ENCODE results near the gene DIP2A.
"Not testable (repeated sequence)": the region's sequence is repeated elsewhere in the genome, so short reads cannot be mapped to it uniquely, and the experiment has no call there.

Gene DIP2A

DNA sequence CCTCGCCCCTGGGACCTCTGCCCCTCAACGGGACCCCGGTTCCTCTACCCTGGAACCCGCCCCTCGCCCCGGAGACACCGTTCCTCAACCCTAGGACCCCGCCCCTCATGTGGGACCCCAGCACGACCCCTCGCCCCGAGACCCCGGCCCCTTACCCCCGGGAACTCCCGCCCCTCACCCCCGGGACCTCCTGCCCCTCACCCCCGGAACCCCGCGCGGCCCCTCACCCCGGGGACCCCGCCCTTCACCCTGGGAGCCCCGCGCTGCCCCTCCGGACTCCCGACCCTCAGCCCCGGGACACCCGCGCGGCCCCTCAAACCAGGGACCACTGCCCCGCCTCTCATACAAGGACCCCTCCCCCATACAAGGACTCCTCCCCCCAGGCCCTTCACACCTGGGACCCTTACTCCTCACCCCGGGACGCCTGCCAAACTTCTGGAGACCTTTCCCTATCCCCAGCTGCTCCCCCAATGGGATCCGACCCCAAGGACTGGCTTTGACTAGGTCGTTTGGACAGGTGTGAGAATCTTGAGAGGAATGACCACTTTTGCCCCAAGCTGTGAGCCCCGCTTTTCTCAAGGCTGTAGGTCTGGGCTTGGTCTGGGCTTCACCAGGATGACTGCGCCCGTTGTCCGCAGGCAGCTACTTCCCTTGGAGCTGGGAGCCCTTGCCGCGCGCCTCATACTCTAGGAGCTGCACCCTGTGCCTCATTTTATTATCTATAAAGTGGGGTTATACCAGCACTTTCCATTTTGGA is 843 bp downstream of the DIP2A start:
- Histone ChIP-seq H3K79me1 (ENCODE audit: low read depth, low read length) (peaks cover 9% of the 10 kb centered on the region), H2AK5ac (ENCODE audit: low read depth, low read length) (peak overlapping the region; percentile 42), H3K18ac (ENCODE audit: low read length) (peak overlapping the region; percentile 96), H2BK15ac (ENCODE audit: low read length) (no peak overlapping the region), H3K14ac (ENCODE audit: low read length) (peak overlapping the region; percentile 17), H3K36me3 (replicated peaks in 1 of 2; ENCODE audit: control insufficient read depth in 2 of 2, insufficient read depth in 2 of 2, low read length in 2 of 2) (peaks cover 5 to 49% of the 10 kb centered on the region in 2 donors), H2BK5ac (ENCODE audit: low read length) (no peak overlapping the region), H3K9ac (ENCODE audit: low read depth, low read length, poor library complexity) (peak overlapping the region; percentile 99), H3K9me3 (replicated peaks in 1 of 2; ENCODE audit: control insufficient read depth in 2 of 2, insufficient read depth in 1 of 2, low read depth in 1 of 2, low read length in 2 of 2) (no peaks in the 10 kb centered on the region), H2BK120ac (ENCODE audit: low read depth, low read length) (no peak overlapping the region), H4K91ac (ENCODE audit: low read depth, low read length, poor library complexity) (no peak overlapping the region), H3K4ac (ENCODE audit: low read length) (no peak overlapping the region), H3K23ac (ENCODE audit: low read depth, low read length, poor library complexity) (peak overlapping the region; percentile 13), H3K27me3 (ENCODE audit: control insufficient read depth in 3 of 3, insufficient read depth in 3 of 3, low read depth in 1 of 3, low read length in 3 of 3) (no peaks in the 10 kb centered on the region), H3K27ac (replicated peaks; ENCODE audit: low read length) (no peak overlapping the region), H3K4me3 (ENCODE audit: low read length in 2 of 2) (peak overlapping the region; percentile 93 to 100), H3K4me2 (ENCODE audit: insufficient read depth, low read length, poor library complexity, severe bottlenecking) (peak overlapping the region; percentile 91), H3K4me1 (ENCODE audit: control insufficient read depth in 2 of 2, insufficient read depth in 1 of 2, low read depth in 1 of 2, low read length in 2 of 2) (peaks cover 10 to 13% of the 10 kb centered on the region in 2 donors), H4K8ac (ENCODE audit: low read depth, low read length) (no peak overlapping the region), H2AFZ (ENCODE audit: low read length) (peak overlapping the region; percentile 96), H2BK12ac (ENCODE audit: low read length) (no peak overlapping the region)
- no CpG with 5 or more reads among the region's 41 CpGs for WGBS, 2 donors (ENCODE audit: extremely low coverage in 2 of 2, insufficient read length in 2 of 2, insufficient replicate concordance in 1 of 2)
- no peak for DNase-seq (ENCODE audit: low spot score)

- no peak overlapping the region for H2BK5ac ChIP-seq (ENCODE audit: low read length)
Measured at GRCh38 chr21:46461909-46462308, 3.2 kb downstream of the DIP2A start.

GRCh38 chr21:46465153-46465552 is 6.5 kb downstream of the DIP2A start:
- H3K4me3 ChIP-seq (ENCODE audit: low read length in 2 of 2); H3K27ac ChIP-seq (replicated peaks; ENCODE audit: low read length); H2BK15ac ChIP-seq (ENCODE audit: low read length); H2AFZ ChIP-seq (ENCODE audit: low read length); H4K8ac ChIP-seq (ENCODE audit: low read depth, low read length); H3K18ac ChIP-seq (ENCODE audit: low read length); H2BK5ac ChIP-seq (ENCODE audit: low read length); H2BK12ac ChIP-seq (ENCODE audit: low read length); H2AK5ac ChIP-seq (ENCODE audit: low read depth, low read length); H3K9me3 ChIP-seq (replicated peaks in 1 of 2; ENCODE audit: control insufficient read depth in 2 of 2, insufficient read depth in 1 of 2, low read depth in 1 of 2, low read length in 2 of 2); H3K4me1 ChIP-seq (ENCODE audit: control insufficient read depth in 2 of 2, insufficient read depth in 1 of 2, low read depth in 1 of 2, low read length in 2 of 2); H3K4me2 ChIP-seq (ENCODE audit: insufficient read depth, low read length, poor library complexity, severe bottlenecking); H2BK120ac ChIP-seq (ENCODE audit: low read depth, low read length); H3K9ac ChIP-seq (ENCODE audit: low read depth, low read length, poor library complexity); H4K91ac ChIP-seq (ENCODE audit: low read depth, low read length, poor library complexity); H3K23ac ChIP-seq (ENCODE audit: low read depth, low read length, poor library complexity); H3K4ac ChIP-seq (ENCODE audit: low read length); DNase-seq (ENCODE audit: low spot score); H3K14ac ChIP-seq (ENCODE audit: low read length); H3K27me3 ChIP-seq (ENCODE audit: control insufficient read depth in 3 of 3, insufficient read depth in 3 of 3, low read depth in 1 of 3, low read length in 3 of 3); H3K79me1 ChIP-seq (ENCODE audit: low read depth, low read length): not testable (repeated sequence)
- peaks cover 6 to 64% of the 10 kb centered on the region in 2 donors for H3K36me3 ChIP-seq (replicated peaks in 1 of 2; ENCODE audit: control insufficient read depth in 2 of 2, insufficient read depth in 2 of 2, low read length in 2 of 2)
- no CpG with 5 or more reads among the region's 6 CpGs for WGBS, 2 donors (ENCODE audit: extremely low coverage in 2 of 2, insufficient read length in 2 of 2, insufficient replicate concordance in 1 of 2)

More at GRCh38 chr21:46461909-46462308, 3.2 kb downstream of the DIP2A start:
- Histone ChIP-seq H3K27me3 (ENCODE audit: control insufficient read depth in 3 of 3, insufficient read depth in 3 of 3, low read depth in 1 of 3, low read length in 3 of 3) (no peaks in the 10 kb centered on the region), H3K79me1 (ENCODE audit: low read depth, low read length) (peaks cover 9% of the 10 kb centered on the region), H3K23ac (ENCODE audit: low read depth, low read length, poor library complexity) (no peak overlapping the region), H4K91ac (ENCODE audit: low read depth, low read length, poor library complexity) (no peak overlapping the region), H3K18ac (ENCODE audit: low read length) (no peak overlapping the region), H3K4me2 (ENCODE audit: insufficient read depth, low read length, poor library complexity, severe bottlenecking) (no peak overlapping the region), H2AK5ac (ENCODE audit: low read depth, low read length) (no peak overlapping the region), H3K4me3 (ENCODE audit: low read length in 2 of 2) (no peak overlapping the region), H3K14ac (ENCODE audit: low read length) (no peak overlapping the region), H4K8ac (ENCODE audit: low read depth, low read length) (no peak overlapping the region), H3K4me1 (ENCODE audit: control insufficient read depth in 2 of 2, insufficient read depth in 1 of 2, low read depth in 1 of 2, low read length in 2 of 2) (peaks cover 7 to 10% of the 10 kb centered on the region in 2 donors), H3K36me3 (replicated peaks in 1 of 2; ENCODE audit: control insufficient read depth in 2 of 2, insufficient read depth in 2 of 2, low read length in 2 of 2) (peaks cover 6 to 45% of the 10 kb centered on the region in 2 donors), H3K9me3 (replicated peaks in 1 of 2; ENCODE audit: control insufficient read depth in 2 of 2, insufficient read depth in 1 of 2, low read depth in 1 of 2, low read length in 2 of 2) (no peaks in the 10 kb centered on the region), H2BK15ac (ENCODE audit: low read length) (no peak overlapping the region), H3K27ac (replicated peaks; ENCODE audit: low read length) (peak overlapping the region; percentile 11), H3K9ac (ENCODE audit: low read depth, low read length, poor library complexity) (no peak overlapping the region), H2AFZ (ENCODE audit: low read length) (no peak overlapping the region), H3K4ac (ENCODE audit: low read length) (no peak overlapping the region), H2BK12ac (ENCODE audit: low read length) (no peak overlapping the region), H2BK120ac (ENCODE audit: low read depth, low read length) (no peak overlapping the region)
- WGBS, 2 donors (ENCODE audit: extremely low coverage in 2 of 2, insufficient read length in 2 of 2, insufficient replicate concordance in 1 of 2), result no CpG with 5 or more reads among the region's 5 CpGs
- DNase-seq (ENCODE audit: low spot score), result no peak

- Histone ChIP-seq H3K27me3 (ENCODE audit: control insufficient read depth in 3 of 3, insufficient read depth in 3 of 3, low read depth in 1 of 3, low read length in 3 of 3) (no peaks in the 10 kb centered on the region), H3K4me3 (ENCODE audit: low read length in 2 of 2) (no peak overlapping the region), H2AFZ (ENCODE audit: low read length) (no peak overlapping the region), H2BK5ac (ENCODE audit: low read length) (no peak overlapping the region), H4K91ac (ENCODE audit: low read depth, low read length, poor library complexity) (no peak overlapping the region), H3K27ac (replicated peaks; ENCODE audit: low read length) (no peak overlapping the region), H3K79me1 (ENCODE audit: low read depth, low read length) (peaks cover 4% of the 10 kb centered on the region), H2AK5ac (ENCODE audit: low read depth, low read length) (no peak overlapping the region), H3K4me2 (ENCODE audit: insufficient read depth, low read length, poor library complexity, severe bottlenecking) (no peak overlapping the region), H2BK15ac (ENCODE audit: low read length) (no peak overlapping the region), H3K36me3 (replicated peaks in 1 of 2; ENCODE audit: control insufficient read depth in 2 of 2, insufficient read depth in 2 of 2, low read length in 2 of 2) (peaks cover 6 to 63% of the 10 kb centered on the region in 2 donors), H3K23ac (ENCODE audit: low read depth, low read length, poor library complexity) (no peak overlapping the region), H3K14ac (ENCODE audit: low read length) (no peak overlapping the region), H2BK120ac (ENCODE audit: low read depth, low read length) (no peak overlapping the region), H4K8ac (ENCODE audit: low read depth, low read length) (no peak overlapping the region), H3K9me3 (replicated peaks in 1 of 2; ENCODE audit: control insufficient read depth in 2 of 2, insufficient read depth in 1 of 2, low read depth in 1 of 2, low read length in 2 of 2) (peaks cover 0 to 2% of the 10 kb centered on the region in 2 donors), H3K4me1 (ENCODE audit: control insufficient read depth in 2 of 2, insufficient read depth in 1 of 2, low read depth in 1 of 2, low read length in 2 of 2) (peaks cover 0 to 2% of the 10 kb centered on the region in 2 donors), H2BK12ac (ENCODE audit: low read length) (no peak overlapping the region), H3K9ac (ENCODE audit: low read depth, low read length, poor library complexity) (no peak overlapping the region), H3K4ac (ENCODE audit: low read length) (no peak overlapping the region), H3K18ac (ENCODE audit: low read length) (no peak overlapping the region)
- no peak for DNase-seq (ENCODE audit: low spot score)
- no CpG with 5 or more reads among the region's 3 CpGs for WGBS, 2 donors (ENCODE audit: extremely low coverage in 2 of 2, insufficient read length in 2 of 2, insufficient replicate concordance in 1 of 2)
Measured at GRCh38 chr21:46465651-46466050, 7.0 kb downstream of the DIP2A start.

Measured in neuronal stem cell (in vitro differentiated cells).